Measurements from ENCODE around the gene POMZP3.
A peak's percentile ranks its signal among the peaks of the same experiment; 100 is the strongest.
"Not testable (repeated sequence)": the region's sequence is repeated elsewhere in the genome, so short reads cannot be mapped to it uniquely, and the experiment has no call there.

Gene POMZP3

DNA sequence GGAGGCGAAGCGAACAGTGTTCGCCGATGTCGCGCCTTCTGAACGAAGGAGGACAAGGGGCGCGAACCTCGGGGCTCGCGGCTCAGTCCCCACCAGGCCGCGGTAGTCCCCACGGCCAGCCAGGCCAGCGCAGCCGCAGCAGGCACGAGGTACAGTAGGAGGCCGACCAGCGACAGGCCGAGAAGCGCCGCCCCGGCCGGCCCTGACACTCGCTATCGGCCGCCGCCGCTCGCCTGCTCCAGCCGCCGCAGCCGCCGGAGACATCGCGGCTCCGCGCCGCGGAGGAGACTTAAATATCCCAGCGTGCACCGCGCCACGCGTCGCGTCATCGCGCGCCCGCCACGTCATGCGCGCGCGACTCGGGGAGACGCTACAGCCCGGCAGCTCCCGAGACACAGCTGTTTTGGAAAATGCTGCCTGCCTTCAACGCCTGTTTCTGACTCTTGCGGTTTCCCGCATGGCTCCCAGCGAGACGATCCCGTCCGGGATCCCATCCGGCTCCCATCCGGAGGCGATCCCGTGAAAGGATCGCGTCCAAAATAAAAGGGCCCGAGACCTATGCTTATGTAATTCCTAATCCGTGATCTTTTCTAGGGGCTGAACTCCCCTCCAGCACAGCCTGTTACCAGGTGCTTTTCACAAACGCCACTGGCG, at the start of gene POMZP3:
TSS of gene POMZP3 (minus strand) at position 291 of the 654 bp plus-strand sequence. CDS start 1,215 bp downstream, outside the sequence.
- peak; percentile 65 to 73 for DNase-seq
- peak; percentile 52 for TF ChIP-seq POLR2A (IDR thresholded peaks at IDR 0.05; ENCODE audit: low read length)

DNA sequence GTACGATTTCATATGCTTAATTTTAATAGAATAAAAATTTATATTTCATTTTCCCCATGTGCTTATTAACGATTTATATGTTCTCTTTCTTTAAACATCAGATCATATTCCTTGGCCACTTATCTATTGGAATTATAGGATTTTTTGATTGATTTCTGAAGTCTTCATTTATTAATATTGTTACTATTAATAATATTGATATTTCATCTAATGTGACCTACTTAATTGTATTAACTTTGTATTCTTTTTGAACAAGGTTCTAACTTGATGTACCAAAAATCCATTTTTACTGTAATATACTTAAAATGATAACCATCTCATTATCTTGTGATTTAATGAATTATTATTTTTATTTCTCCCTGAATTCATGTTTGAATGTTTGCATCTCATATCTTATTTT, 48.7 kb upstream of the POMZP3 start:
- DNase-seq = not testable (repeated sequence)

DNA sequence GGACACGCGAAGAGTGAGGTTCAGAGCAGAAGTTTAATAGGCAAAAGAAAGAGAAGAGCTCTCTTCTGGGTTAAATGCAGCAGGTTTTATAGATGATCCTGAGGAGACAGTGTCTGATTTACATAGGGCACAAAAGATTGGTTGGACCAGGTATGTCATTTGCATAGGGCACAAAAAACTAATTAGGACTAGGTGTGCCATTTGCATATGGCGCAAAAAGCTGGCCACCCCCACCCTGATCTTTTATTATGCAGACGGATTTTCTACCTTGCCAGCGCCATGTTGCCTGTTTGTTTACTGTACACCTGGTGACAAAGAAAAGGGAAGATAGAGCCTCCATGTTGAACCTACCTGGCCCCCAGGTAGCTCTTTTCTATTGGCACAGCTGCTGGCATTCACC, 46.3 kb upstream of the POMZP3 start:
- not testable (repeated sequence) for DNase-seq

DNA sequence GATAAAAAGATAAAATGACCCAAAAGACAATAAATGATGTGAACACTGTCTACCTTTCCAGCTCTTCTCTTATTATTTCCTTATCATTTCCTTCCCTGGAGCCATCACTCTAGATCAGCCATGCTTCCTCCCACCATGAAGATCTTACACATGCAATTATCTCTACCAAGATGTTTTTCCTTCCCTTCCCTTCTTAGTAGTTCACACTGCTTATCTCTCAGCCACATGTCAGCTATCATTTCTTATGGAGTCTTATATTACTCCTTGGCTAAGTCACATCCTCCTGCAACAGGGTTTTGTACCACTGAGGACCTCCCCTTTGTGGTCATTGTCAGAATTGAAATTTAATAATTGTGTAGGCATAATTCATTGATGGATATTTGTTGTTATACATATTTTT, 32.1 kb upstream of the POMZP3 start:
- peak in 1 of 2 experiments; percentile 8 for DNase-seq

DNA sequence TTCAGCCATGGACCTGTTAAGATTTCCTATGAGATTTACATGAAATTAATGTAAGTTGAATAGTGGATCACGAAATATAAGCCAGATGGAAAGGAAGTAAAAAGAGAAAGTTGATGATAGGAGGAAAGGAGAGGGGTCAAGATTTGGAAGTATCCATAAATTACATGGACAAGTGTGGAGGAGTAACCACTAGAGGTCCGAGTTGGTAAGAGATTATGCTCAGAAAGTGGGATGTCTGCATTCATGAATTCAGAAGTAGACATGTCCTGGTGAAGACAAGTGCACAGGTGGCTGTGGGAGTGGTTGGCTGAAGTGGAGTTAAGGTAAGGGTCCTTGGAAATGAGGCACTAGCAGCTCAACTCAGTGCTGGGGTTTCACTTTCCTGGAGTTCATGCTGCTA, 29.3 kb upstream of the POMZP3 start:
- DNase-seq = not testable (repeated sequence)

DNA sequence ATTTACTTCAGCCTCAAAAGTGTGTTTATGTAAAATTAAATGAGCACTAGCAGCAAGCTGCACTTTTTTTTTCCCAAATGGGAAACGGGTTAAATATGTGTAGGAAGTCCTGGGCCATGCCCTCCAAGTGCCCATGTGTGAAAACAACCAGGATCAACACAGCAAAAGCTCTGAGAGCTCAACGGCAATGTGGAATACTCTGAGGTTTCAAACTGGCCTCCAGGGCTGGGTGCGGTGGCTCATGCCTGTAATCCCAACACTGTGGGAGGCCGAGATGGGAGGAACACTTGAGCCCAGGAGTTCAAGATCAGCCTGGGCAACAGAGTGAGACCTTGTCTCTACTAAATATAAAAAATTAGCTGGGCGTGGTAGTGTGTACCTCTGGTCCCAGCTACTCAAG, 15.5 kb upstream of the POMZP3 start:
- not testable (repeated sequence) for DNase-seq

DNA sequence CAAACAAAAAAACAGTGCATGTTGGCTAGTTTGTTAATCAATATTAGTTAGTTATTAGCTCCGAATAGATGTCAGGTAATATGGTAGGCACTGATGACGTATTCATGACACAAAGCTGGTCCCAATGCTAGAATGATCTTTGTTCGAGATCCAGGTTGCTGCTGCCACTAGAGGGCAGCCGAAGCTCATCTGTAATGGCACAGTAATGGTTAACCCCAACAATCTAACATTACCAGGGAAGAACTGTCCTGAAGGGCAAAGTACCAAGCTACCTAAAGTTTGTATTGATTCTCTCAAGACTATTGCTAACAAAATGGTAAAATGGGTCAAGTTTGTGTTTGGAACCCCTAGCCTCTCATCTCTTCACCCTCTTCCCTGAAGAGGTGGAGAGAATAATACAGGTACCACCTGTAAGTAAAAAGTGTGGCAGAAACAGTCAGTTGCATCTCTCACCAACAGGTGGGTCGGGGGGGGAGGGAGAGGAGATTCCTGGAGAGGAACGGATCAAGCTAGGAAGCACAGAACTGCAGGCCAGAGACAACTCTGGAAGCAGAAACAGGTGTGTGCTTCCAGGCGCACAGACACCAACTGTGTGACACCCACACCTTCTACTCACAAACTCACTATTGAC, 10.1 kb upstream of the POMZP3 start:
- DNase-seq = peak; percentile 5 to 33

DNA sequence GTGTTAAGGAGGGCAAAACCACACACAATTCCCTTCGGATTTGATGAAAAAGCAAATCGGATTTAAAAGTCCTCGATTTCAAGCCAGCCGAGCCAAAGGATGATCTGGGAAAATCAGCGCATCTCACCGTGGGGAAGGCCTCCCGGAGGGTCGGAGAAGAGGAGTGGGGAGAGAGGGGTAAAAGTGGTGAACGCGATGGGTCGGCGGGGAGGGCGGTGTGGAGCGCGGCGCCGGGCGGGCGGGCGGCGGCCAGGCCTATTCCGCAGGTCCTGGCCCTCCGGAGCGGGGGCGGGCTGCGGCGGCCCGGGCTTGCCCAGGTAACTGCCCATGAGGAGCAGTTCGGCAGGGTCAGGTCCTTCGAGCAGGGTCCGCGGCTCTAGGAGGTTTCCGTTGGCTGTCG, 498 bp downstream of the POMZP3 start:
- DNase-seq = peak; percentile 33 to 55

DNA sequence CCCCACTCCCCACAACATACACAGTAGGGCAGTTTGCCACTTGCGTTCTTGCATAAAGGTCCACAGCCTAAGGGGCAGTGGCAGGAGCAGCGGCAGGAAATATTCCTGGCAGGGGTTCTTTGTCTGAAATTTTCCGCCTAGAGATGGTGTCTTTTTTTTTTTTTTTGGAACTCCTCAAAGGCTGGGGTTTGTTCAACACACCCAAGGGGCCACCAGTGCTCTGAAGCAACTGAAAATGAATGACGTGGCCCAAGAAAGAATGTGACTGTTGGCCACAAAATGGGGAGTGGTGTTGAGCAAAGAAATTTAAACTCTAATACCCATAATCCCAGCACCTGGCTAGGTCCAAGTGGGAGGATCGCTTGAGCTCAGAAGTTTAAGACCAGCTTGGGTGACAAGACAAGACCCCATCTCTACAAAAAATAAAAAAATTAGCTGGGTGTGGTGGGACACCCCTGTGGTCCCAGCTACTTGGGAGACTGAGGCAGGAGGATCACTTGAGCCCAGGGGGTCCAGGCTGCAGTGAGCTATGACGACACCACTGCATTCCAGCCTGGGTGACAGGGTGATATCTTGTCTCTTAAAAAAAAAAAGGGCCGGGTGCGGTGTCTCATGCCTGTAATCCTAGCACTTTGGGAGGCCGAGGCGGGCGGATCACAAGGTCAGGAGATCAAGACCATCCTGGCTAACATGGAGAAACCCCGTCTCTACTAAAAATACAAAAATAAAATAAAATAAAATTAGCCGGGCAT, 7.5 kb downstream of the POMZP3 start:
- not testable (repeated sequence) for DNase-seq

DNA sequence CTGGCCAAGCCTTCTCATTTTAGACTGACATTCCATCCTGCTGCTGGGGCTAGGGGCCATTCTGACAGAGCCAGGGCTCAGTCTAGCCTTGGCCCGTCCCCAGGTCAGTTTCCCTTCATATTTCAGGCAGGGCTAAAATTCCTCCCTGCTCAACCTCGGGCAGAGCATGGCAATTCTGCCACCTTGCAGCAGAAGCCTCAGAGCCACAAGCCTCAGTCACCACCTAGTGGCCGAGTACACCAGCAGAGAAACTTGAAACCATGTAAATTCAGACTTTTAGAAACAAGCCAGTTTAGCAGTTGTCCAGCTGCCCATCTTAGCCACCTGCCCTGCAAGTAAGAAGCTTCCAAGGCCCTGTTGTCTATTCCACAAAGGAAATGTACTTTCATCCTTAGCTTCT, 13.3 kb downstream of the POMZP3 start:
- DNase-seq = peak; percentile 22 to 36

DNA sequence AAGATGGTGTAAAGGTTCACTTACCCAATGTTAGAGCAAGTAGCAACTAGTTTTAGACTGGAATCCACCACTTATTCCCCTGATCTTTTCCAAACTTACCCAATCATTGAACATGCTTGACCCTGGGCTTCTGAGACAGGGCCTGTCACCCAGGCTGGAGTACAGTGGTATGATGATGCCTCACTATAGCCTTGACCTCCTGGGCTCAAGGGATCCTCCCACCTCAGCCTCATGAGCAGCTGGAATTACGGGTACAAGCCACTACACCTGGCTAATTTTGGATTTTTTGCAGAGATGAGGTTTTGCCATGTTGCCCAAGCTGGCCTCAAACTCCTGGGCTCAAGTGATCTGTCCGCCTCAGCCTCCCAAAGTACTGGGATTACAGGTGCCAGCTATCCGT, 14.8 kb downstream of the POMZP3 start:
- not testable (repeated sequence) for DNase-seq

DNA sequence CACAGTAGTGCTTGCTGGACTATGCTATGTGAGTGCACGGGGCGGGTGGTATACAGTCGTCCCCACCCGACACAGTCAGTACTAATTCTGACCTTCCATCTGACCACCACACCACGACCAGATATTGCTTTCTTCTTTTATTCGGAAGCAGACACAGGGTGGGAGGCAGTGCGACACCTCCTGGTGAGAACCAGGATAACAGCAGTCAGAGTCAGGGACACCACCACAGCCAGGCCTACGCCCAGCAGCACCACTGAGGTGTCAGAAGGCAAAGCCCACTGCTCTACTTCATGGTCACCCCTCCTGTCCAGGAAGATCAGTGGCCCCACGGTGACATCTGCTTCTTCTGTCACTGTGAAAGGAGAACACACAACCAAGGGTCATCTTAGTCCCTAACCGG, 17.2 kb downstream of the POMZP3 start:
- not testable (repeated sequence) for DNase-seq

DNA sequence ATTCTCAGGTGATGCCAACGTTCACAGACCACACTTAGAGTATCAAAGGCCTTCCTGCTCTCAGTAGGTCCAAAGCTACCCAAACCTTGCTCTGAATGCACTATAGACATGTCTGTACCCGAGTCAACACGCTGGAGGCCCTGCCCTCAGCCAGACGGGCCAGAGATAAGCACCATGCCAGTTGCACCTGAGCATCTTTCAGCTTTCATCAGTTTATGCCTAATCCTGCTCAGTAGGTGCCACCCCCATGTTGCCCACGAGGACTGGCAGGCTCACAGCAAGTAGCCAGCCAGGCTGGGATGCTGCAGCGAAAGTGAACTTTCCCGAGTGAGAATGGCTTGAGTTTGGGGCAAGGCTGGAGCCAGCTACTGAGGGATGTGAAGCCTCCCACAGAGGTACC, 18.6 kb downstream of the POMZP3 start:
- DNase-seq = not testable (repeated sequence)

DNA sequence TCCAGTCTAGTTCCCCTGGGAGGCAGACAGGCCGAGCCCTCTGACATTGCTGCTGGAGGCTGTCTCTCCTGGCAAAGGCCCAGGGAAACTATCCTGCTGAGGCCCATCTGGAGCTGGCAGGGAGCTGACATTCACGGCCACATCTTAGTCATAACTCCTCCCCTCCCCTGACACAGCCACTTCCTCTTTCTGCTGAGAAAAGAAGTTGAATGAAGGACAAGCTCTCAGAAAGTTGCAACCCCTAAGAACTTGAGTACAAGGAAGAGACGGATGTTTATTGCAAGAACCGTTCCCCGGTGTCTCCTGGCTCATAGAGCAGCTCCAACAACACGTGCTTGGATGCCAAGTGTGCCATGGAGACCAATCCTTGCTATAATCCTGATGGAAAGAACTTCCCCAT, 21.1 kb downstream of the POMZP3 start:
- DNase-seq = peak; percentile 78 to 80

DNA sequence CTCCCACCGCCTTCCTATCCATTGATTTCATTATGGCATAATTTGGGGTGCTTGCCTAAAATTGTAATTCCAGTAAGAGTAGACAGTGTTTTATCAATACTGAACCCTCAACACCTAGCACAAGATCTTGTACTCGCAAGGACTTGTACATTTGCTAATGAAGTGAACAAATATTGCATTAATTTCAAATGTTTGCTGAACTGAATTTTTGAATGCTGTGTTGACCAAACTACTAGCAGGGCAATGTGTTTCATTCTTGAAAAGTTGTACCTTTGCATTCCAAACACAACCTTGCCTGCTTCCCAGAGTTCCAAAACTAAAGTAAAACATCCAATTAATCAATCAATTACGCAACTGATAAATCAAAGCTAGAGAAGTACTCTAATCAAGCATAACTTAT, 26.4 kb downstream of the POMZP3 start:
- not testable (repeated sequence) for DNase-seq

DNA sequence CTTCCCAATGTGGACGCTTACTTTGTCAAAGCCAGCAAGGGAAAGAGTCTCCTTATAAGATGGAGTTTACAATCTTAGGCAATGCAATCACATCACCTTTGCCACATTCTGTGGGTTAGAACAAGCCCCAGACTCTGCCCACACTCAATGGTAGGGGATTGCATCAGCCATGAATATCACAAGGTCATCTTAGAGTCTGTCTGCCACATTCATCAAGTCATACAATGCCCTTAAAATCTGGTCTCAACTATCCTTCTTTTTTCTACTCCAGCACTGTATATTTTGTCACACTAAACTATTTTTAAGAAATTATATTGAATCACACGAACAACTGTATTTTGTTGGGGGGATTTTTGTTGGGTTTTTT, 27.0 kb downstream of the POMZP3 start:
- not testable (repeated sequence) for DNase-seq

DNA sequence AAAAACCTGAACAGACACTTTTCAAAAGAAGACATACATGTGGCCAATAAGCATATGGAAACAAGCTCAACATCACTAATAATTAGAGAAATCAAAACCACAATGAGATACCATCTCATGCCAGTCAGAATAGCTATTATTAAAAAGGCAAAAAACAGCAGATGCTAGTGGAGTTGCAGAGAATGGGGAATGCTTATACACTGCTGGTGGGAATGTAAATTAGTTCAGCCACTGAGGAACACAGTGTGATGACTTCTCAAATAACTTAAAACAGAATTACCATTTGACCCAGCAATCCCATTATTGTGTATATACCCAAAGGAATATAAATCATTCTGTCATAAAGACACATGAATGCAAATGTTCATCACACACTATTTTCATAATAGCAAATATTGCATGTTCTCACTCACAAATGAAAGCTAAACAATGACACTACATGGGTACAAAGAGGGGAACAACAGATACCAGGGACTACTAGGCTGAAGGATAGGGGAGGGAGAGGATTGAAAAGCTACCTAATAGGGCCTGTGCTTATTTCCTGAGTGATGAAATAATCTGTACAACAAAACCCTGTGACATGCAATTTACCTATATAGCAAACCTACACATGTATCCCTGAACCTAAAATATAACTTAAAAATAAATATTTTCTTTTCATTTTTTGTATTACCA, 28.4 kb downstream of the POMZP3 start:
- DNase-seq = not testable (repeated sequence)

DNA sequence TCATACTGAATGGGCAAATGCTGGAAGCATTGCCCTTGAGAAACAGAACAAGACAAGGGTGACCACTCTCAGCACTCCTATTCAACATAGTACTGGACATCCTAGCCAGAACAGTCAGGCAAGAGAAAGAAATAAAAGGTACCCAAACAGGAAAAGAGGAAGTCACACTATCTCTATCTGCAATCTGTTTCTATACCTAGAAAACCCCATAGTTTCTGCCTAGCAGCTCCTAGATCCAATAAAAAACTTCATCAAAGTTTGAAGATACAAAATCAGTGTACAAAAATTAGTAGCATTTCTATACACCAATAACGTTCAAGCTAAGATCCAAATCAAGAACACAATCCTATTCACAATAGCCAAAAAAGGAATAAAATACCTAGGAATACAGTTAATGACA, 29.8 kb downstream of the POMZP3 start:
- not testable (repeated sequence) for DNase-seq

DNA sequence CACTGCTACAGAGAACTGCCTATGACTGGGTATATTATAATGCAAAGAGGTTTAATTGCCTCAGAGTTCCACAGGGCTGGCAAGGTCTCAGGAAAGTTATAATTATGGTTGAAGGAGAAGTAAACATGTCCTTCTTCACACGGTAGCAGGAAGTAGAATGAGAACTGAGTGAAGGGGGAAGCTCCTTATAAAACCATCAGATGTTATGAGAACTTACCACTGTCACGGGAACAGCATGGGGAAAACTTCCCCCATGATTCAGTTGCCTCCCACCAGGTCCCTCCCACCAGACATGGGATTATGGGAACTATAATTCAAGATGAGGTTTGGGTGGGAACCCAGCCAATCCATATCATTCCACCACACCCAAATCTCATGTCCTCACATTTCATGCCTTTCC, 34.4 kb downstream of the POMZP3 start:
- not testable (repeated sequence) for DNase-seq

DNA sequence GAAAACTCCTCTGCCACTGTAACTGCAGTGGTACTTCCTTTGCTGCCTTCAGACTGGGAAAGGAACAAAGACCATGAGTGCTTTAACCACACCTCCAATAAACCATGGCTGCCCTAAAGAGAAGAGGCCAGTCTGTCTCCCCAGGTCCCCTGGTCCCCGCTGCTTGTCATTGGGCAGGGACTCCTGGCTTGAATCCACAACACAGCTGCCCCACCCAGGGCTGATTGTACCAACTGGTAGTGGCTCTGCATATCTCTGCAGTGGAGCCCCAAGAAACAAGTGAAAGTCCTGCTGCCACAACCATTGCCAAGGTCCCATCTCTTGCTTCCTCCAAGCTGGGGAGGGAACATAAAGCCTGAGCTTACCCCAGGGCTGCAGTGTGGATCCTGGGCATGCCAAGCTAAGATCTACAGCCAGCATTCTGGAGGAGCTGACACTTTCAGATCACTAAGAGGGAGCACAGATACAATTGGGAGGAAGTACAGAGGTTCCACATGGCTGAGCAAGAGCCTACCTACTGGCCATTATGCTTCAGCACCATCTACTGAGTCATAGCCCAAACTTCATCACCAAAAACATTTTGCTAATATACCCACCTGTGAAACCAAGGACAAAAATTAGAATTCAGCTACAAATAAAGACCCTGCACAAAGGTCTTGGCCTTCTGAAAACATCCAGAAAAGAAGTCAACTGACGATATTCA, 35.3 kb downstream of the POMZP3 start:
- DNase-seq = peak; percentile 70 to 77

DNA sequence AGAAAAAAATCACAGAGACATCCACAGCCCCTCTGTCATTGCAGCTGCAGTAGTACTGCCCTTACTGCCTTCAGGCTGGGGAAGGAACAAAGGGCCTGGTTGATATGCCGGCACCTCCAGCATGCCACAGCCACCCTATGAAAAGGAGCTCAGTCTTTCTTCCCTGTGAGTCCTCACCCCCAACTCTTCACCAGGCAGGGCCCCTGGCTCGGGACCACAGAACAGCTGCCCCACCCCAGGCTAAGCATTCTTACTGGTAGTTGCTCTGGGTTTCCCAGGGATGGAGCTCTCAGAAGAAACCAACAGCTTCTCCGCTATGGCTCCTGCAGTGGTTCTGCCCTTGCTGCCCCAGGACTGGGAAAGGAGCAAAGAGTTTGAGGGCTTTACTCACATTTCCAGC, 36.0 kb downstream of the POMZP3 start:
- DNase-seq = not testable (repeated sequence)

DNA sequence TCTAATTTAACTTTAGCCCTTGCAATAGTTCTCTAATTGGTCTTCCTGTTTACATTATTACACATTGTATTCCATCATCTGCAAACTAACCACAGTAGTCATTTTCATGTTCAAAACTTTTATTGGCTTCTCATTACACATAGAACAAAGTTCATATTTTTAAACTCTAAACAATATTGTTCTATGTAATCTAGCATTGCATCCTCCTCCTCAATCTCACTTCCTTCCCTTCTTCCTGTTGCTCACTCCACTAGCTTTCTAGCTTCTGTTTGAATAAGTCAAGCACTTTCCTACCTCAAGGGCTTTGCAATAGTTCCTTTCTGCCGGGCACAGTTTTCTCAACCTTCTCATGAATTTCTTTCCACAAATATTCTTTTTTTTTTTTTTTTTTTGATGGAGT, 38.5 kb downstream of the POMZP3 start:
- DNase-seq = not testable (repeated sequence)

Measured in erythroblast (primary cell).